Measurements from ENCODE around the gene ARID4B.

DNA sequence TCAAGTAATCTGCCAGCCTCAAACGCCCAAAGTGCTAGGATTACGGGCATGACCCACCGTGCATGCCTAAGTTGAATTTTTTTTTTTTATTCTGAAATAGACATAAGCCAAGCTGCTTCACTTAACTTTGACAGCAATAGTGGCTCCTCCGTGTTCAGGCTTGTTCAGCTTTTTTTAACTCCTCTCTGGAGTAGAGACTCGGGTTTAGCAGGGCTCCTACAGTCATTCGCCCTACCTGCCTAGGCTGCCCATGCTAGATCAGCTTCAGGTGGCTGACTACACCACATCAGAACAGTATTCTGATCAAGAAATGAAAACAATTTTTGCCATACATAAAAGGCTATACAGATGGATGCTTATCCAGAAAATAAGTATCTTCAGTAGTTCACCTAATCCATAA lies 14.7 kb downstream of the ARID4B start:
- TF ChIP-seq, protein P1, sequence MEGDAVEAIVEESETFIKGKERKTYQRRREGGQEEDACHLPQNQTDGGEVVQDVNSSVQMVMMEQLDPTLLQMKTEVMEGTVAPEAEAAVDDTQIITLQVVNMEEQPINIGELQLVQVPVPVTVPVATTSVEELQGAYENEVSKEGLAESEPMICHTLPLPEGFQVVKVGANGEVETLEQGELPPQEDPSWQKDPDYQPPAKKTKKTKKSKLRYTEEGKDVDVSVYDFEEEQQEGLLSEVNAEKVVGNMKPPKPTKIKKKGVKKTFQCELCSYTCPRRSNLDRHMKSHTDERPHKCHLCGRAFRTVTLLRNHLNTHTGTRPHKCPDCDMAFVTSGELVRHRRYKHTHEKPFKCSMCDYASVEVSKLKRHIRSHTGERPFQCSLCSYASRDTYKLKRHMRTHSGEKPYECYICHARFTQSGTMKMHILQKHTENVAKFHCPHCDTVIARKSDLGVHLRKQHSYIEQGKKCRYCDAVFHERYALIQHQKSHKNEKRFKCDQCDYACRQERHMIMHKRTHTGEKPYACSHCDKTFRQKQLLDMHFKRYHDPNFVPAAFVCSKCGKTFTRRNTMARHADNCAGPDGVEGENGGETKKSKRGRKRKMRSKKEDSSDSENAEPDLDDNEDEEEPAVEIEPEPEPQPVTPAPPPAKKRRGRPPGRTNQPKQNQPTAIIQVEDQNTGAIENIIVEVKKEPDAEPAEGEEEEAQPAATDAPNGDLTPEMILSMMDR (optimal IDR thresholded peaks at IDR 0.05 in 1 of 3, IDR thresholded peaks at IDR 0.05 in 1 of 3, conservative IDR thresholded peaks at IDR 0.05 in 1 of 3; ENCODE audit: extremely low read depth in 1 of 3, insufficient read depth in 2 of 3, low read length in 3 of 3) = no peak
- no peak for TF ChIP-seq EZH2 (IDR thresholded peaks at IDR 0.05; ENCODE audit: low read length)

All from keratinocyte (primary cell).